Vagina (tissue), 2 donors: Measurements from ENCODE around the gene ATIC.

Experiments used
- CTCF ChIP-seq, 3 experiments: fragments of 450-650 bp in 2 of 3; fragments of 200-600 bp in 1 of 3; sonication (generic) in 1 of 3; IDR thresholded peaks; one replicate each; pipeline ENCODE4 v1.5.1; 2017 to 2019; ENCODE audit warnings: antibody characterized with exemption in 3 of 3, mild to moderate bottlenecking in 2 of 3, moderate library complexity in 2 of 3
- POLR2AphosphoS5 ChIP-seq, 2 donors: sonication (generic); formaldehyde crosslinking; IDR thresholded peaks; one replicate each; pipeline ENCODE4 v1.9.0; 2017; ENCODE audit warnings: antibody characterized with exemption in 2 of 2, mild to moderate bottlenecking in 2 of 2, low read depth in 1 of 2; ENCODE audit not compliant: insufficient read depth in 1 of 2

- TF ChIP-seq CTCF (IDR thresholded peaks at IDR 0.05): no peak
- TF ChIP-seq POLR2AphosphoS5 (IDR thresholded peaks at IDR 0.05; ENCODE audit: insufficient read depth in 1 of 2, low read depth in 1 of 2): no peak
Measured at GRCh38 chr2:215384710-215385109, 72.9 kb downstream of the ATIC start.
